GM12892 (cell line): ENCODE data around the gene BRD3OS.

Experiments used
- POLR2A ChIP-seq: IDR thresholded peaks from 2 replicates; pipeline ENCODE4 v1.6.1; 2011; ENCODE audit warnings: low read depth, low read length, control low read depth
- POLR2AphosphoS5 ChIP-seq: IDR thresholded peaks from 2 replicates; pipeline ENCODE4 v1.6.1; 2011; ENCODE audit warnings: low read depth, low read length, control low read depth
- TAF1 ChIP-seq: IDR thresholded peaks from 2 replicates; pipeline ENCODE4 v1.6.1; 2011; ENCODE audit warnings: low read depth, mild to moderate bottlenecking, control low read depth, low read length, borderline replicate concordance

GRCh38 chr9:134045841-134046544 lies 20.7 kb downstream of the BRD3OS start:
- TF ChIP-seq TAF1: no peak
- TF ChIP-seq POLR2AphosphoS5: no peak
- no peak for TF ChIP-seq POLR2A
